Body of pancreas (tissue), 4 donors: ENCODE results near the gene CNTNAP5. TPM values are rescaled to one million over a fixed set of nuclear protein-coding genes. Genes with fewer than 3 reads are reported as not detected.

Source experiments
- ATAC-seq: fragments of 150-250 bp; one replicate; pipeline ENCODE4 v1.9.1; 2016
- DNase-seq, 4 donors: peaks; one replicate each; pipeline ENCODE4 v3.0.0-alpha.2; 2019
- H3K27ac ChIP-seq, 4 donors: fragments of 200-600 bp; sonication (generic); 1 replicate in 3 of 4; 2 replicates in 1 of 4; pipeline versions ENCODE4 v1.5.1 to v1.6.1; 2016 to 2019; ENCODE audit warnings: mild to moderate bottlenecking in 1 of 4, mixed read lengths in 1 of 4, moderate library complexity in 1 of 4
- H3K27me3 ChIP-seq, 2 donors: fragments of 200-600 bp; sonication (generic); one replicate each; pipeline ENCODE4 v1.6.0; 2016; ENCODE audit warnings: mild to moderate bottlenecking in 1 of 2
- H3K36me3 ChIP-seq, 2 donors: fragments of 200-600 bp; sonication (generic); replicated peaks in 1 of 2; 2 replicates each; pipeline ENCODE4 v1.5.1; 2016; ENCODE audit warnings: low read depth in 2 of 2; ENCODE audit not compliant: insufficient read depth in 1 of 2
- H3K4me1 ChIP-seq: fragments of 200-600 bp; sonication (generic); one replicate; pipeline ENCODE4 v1.6.0; 2016
- H3K4me3 ChIP-seq, 2 donors: fragments of 200-600 bp; sonication (generic); 1 replicate in 1 of 2; 2 replicates in 1 of 2; pipeline ENCODE4 v1.5.1; 2016 to 2019
- H3K9me3 ChIP-seq, 3 donors: fragments of 200-600 bp; sonication (generic); 1 replicate in 2 of 3; 2 replicates in 1 of 3; pipeline ENCODE4 v1.5.1; 2016
- CTCF ChIP-seq, 7 experiments: fragments of 450-650 bp in 4 of 7; fragments of 200-600 bp in 3 of 7; sonication (generic) in 3 of 7; IDR thresholded peaks; one replicate each; pipeline ENCODE4 v1.5.1; 2016 to 2019; ENCODE audit warnings: antibody characterized with exemption in 7 of 7
- POLR2A ChIP-seq, 3 donors: fragments of 450-650 bp; IDR thresholded peaks; one replicate each; pipeline ENCODE4 v1.6.1; 2016; ENCODE audit warnings: antibody characterized with exemption in 3 of 3, mild to moderate bottlenecking in 2 of 3
- WGBS, 2 donors: methylation state at CpG; one replicate each; pipeline ENCODE4 v1.1.5; 2017; 5-methylcytosine and 5-hydroxymethylcytosine counted together
- intact Hi-C: fragments of 100-400 bp; cut with DNase I; formaldehyde crosslinking; loops from one replicate; pipeline ENCODE4 v1.15.1; 2023
- total RNA-seq, 2 donors: library from RNA; depleted of rRNA; stranded (reverse); fragments of >200 nt; gene quantifications; one replicate each; pipeline ENCODE4 v1.1.0, GENCODE V29; 2016

The CNTNAP5 gene
- total RNA-seq, 2 donors from 2014 or later: 0.26 to 0.33 TPM

- Histone ChIP-seq H3K36me3 (no peaks in the 10 kb centered on the region), H3K9me3 (no peaks in the 10 kb centered on the region), H3K27ac (no peak overlapping the region), H3K4me3 (no peak overlapping the region), H3K27me3 (no peaks in the 10 kb centered on the region), H3K4me1 (no peaks in the 10 kb centered on the region)
- ATAC-seq (no peak), DNase-seq (no peak)
- TF ChIP-seq POLR2A (IDR thresholded peaks at IDR 0.05) (no peak), CTCF (IDR thresholded peaks at IDR 0.05) (no peak)
- WGBS, 2 donors: 15 to 48% methylated on average over 1 of the region's 1 CpG
- intact Hi-C loops: no loop called here
These were observed 56.1 kb downstream of the CNTNAP5 start for GRCh38 chr2:124081154-124081716.

GRCh38 chr2:124088616-124089015 is 63.5 kb downstream of the CNTNAP5 start:
- Histone ChIP-seq H3K4me1 (peaks cover 5% of the 10 kb centered on the region), H3K27ac (no peak overlapping the region), H3K27me3 (no peaks in the 10 kb centered on the region), H3K4me3 (no peak overlapping the region), H3K9me3 (no peaks in the 10 kb centered on the region), H3K36me3 (no peaks in the 10 kb centered on the region)
- no peak for DNase-seq
- WGBS, 2 donors: 17 to 22% methylated on average over 2 of the region's 2 CpGs
- intact Hi-C loops: no loop called here
- TF ChIP-seq POLR2A (IDR thresholded peaks at IDR 0.05) (no peak), CTCF (IDR thresholded peaks at IDR 0.05) (no peak)
- ATAC-seq: no peak

GRCh38 chr2:124091721-124092120 is 66.6 kb downstream of the CNTNAP5 start:
- TF ChIP-seq CTCF (IDR thresholded peaks at IDR 0.05) (no peak), POLR2A (IDR thresholded peaks at IDR 0.05) (no peak)
- Histone ChIP-seq H3K4me1 (peaks cover 7% of the 10 kb centered on the region), H3K36me3 (no peaks in the 10 kb centered on the region), H3K27me3 (no peaks in the 10 kb centered on the region), H3K27ac (no peak overlapping the region), H3K4me3 (no peak overlapping the region), H3K9me3 (no peaks in the 10 kb centered on the region)
- 67 to 71% methylated on average over 5 of the region's 5 CpGs for WGBS, 2 donors
- no peak for DNase-seq
- intact Hi-C loops: no loop called here
- no peak for ATAC-seq

DNA sequence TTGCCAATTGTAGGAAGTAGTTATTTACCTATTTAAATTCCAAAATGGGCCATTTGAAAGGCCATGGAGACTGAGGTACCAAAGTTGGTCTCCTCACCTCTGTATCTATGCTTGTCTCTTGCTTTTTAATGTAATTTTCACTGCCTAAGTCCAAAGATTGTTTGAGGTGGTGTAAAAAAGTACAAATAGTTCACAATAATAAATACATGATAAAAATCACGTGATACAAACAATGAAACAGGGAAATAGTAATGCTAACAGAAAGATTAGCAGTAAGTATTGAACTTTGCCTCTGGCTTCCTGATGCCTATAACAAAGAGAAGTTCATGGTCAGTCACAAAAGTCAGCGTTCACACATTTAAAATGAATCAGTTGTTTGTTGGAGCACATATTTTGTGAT is 67.6 kb downstream of the CNTNAP5 start:
- H3K27me3 ChIP-seq: no peaks in the 10 kb centered on the region
- intact Hi-C loops: no loop called here
- no peak for TF ChIP-seq CTCF (IDR thresholded peaks at IDR 0.05)
- no peak for TF ChIP-seq POLR2A (IDR thresholded peaks at IDR 0.05)
- no peaks in the 10 kb centered on the region for H3K9me3 ChIP-seq
- no peak overlapping the region for H3K4me3 ChIP-seq
- 11 to 16% methylated on average over 2 of the region's 2 CpGs for WGBS, 2 donors
- no peak overlapping the region for H3K27ac ChIP-seq
- peaks cover 7% of the 10 kb centered on the region for H3K4me1 ChIP-seq
- DNase-seq: no peak
- H3K36me3 ChIP-seq: no peaks in the 10 kb centered on the region
- no peak for ATAC-seq

DNA sequence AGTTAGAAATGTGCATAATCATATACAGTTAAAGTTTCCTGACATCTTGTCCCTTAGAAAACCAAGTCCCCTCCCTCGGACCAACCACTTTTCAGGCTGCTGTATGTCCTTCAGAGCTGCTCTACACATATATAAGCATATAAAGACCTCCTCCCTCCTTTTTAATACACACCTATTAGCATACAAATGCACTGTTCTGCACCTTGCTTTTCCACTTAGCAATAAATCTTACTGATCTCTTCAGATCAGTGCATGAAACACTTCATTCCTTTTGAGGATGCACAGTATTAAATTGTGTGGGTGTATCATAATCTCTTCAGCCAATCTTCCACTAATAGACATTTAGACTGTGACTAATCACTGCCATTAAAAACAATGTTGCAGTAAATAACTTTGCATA is 79.8 kb downstream of the CNTNAP5 start:
- H3K27me3 ChIP-seq: no peaks in the 10 kb centered on the region

More for the DNA sequence above, 79.8 kb downstream of the CNTNAP5 start:
- Histone ChIP-seq H3K27ac (no peak overlapping the region), H3K4me1 (no peaks in the 10 kb centered on the region), H3K4me3 (no peak overlapping the region), H3K9me3 (no peaks in the 10 kb centered on the region), H3K36me3 (no peaks in the 10 kb centered on the region)
- ATAC-seq (no peak), DNase-seq (no peak)
- 44 to 58% methylated on average over 1 of the region's 1 CpG for WGBS, 2 donors
- no peak for TF ChIP-seq CTCF (IDR thresholded peaks at IDR 0.05)
- no peak for TF ChIP-seq POLR2A (IDR thresholded peaks at IDR 0.05)
- intact Hi-C loops: no loop called here
